ENCODE results near the gene STK24. TPM values are rescaled to one million over a fixed set of nuclear protein-coding genes. Genes with fewer than 3 reads are reported as not detected.

STK24 gene
- total RNA-seq, 1 donor from 2014 or later = 19.8 TPM

DNA sequence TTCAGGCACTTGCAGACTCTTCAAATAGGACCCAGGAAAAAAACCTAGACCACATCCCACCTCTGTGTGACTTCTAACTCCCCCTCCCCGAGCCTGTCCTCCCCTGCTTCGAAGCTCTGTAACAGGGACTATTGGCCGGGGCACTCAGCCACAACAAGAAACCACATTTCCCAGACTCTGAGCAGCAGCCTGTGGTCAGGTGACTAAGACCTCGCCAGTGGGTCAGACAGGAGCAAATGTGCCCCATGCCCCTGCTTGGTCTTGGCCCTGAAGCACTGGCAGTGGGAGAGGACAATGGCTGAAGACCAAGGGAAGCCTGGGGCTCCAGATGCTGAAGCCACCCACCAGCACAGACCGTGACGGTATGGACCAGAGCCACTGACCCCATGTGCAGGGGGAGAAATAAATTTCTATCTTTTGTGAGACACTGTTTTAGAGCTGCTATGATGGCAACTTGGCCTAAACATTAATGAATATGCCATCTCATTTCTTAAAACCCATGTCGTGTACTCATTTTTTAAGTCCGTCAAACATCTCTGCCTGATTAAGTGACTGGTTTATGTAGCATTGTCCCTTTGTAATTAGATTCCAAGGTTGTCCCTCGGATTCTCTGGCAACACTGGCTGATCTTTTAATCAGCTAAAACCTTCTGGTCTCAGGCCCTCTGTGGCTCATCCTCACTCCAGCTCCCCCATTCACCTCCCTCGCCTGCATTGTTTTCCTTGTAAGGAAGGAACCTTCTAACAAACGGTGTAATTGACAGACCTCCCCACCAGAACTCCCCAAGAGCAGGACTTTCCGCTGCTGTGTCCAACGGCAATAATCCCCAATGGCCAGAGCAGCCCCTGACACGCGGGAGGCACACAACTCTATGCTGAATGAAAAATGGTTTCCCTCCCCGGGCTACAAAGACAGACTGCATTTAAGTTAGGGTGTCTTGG is 98.4 kb downstream of the STK24 start:
- Histone ChIP-seq H3K27ac (ENCODE audit: low read depth, low read length) (no peak overlapping the region), H3K9me3 (ENCODE audit: control insufficient read depth in 3 of 3, low read length in 3 of 3) (no peaks in the 10 kb centered on the region), H3K36me3 (ENCODE audit: control insufficient read depth in 3 of 3, insufficient read depth in 3 of 3, low read length in 3 of 3) (peaks cover 3 to 9% (median 7%) of the 10 kb centered on the region in 3 donors), H3K27me3 (ENCODE audit: control insufficient read depth in 3 of 3, insufficient read depth in 3 of 3, low read length in 3 of 3) (no peaks in the 10 kb centered on the region), H3K9ac (ENCODE audit: low read depth in 1 of 3, low read length in 3 of 3) (no peak overlapping the region), H3K4me1 (ENCODE audit: control insufficient read depth in 3 of 3, insufficient read depth in 3 of 3, low read length in 3 of 3) (peaks cover 41 to 56% (median 53%) of the 10 kb centered on the region in 3 donors), H3K4me3 (ENCODE audit: low read length in 3 of 3) (no peak overlapping the region)

DNA sequence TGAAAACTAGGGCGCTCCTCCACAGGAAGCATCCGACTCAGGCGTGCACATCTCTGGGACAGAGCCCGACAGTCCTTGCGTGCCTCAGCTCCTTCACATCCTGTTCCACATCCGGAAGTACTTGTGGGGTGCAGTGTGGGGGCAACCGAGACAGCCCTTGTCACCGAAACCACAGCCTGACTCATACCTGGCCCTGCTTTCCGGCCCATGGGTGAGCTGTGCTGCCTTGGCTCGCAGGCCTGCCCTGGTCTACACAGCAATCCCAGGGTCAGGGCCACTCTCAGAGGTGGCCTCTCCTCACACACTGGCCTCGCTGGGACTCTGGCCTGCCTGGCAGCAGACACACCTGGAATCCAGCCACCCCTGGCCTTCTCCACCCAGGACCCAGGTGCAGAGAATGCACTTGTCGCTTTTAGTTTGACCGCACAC is 100.4 kb downstream of the STK24 start:
- H3K36me3 ChIP-seq (ENCODE audit: control insufficient read depth in 3 of 3, insufficient read depth in 3 of 3, low read length in 3 of 3) = peaks cover 8 to 17% (median 15%) of the 10 kb centered on the region in 3 donors
- peak overlapping the region in 1 of 3 donors; percentile 33 for H3K9ac ChIP-seq (ENCODE audit: low read depth in 1 of 3, low read length in 3 of 3)
- peaks cover 23 to 41% (median 34%) of the 10 kb centered on the region in 3 donors for H3K4me1 ChIP-seq (ENCODE audit: control insufficient read depth in 3 of 3, insufficient read depth in 3 of 3, low read length in 3 of 3)
- H3K4me3 ChIP-seq (ENCODE audit: low read length in 3 of 3) = no peak overlapping the region
- H3K27ac ChIP-seq (ENCODE audit: low read depth, low read length) = no peak overlapping the region
- no peaks in the 10 kb centered on the region for H3K27me3 ChIP-seq (ENCODE audit: control insufficient read depth in 3 of 3, insufficient read depth in 3 of 3, low read length in 3 of 3)
- no peaks in the 10 kb centered on the region for H3K9me3 ChIP-seq (ENCODE audit: control insufficient read depth in 3 of 3, low read length in 3 of 3)

DNA sequence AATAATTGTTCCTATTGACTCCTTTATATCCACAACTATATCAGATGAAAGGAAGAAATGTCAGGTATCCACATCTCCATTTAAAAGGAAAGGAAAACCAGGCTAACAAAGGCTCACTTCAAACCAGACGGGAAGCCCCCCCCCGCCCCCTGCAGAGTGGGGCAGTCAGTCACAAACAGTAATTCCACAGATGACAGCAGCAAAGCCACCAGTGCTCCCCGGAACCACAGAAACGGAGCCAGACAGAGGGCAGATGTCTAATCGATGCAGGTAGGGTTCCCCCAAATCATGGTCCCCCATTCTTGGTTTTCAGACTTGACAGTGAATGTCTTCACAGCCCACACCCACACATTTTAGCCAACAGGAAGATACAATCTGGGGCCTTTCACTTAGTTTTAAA is 100.8 kb downstream of the STK24 start:
- H3K9ac ChIP-seq (ENCODE audit: low read depth in 1 of 3, low read length in 3 of 3) = peak overlapping the region in 1 of 3 donors; percentile 33
- H3K36me3 ChIP-seq (ENCODE audit: control insufficient read depth in 3 of 3, insufficient read depth in 3 of 3, low read length in 3 of 3) = peaks cover 8 to 22% (median 15%) of the 10 kb centered on the region in 3 donors
- H3K4me1 ChIP-seq (ENCODE audit: control insufficient read depth in 3 of 3, insufficient read depth in 3 of 3, low read length in 3 of 3) = peaks cover 19 to 37% (median 30%) of the 10 kb centered on the region in 3 donors
- H3K4me3 ChIP-seq (ENCODE audit: low read length in 3 of 3) = no peak overlapping the region
- H3K27ac ChIP-seq (ENCODE audit: low read depth, low read length) = no peak overlapping the region
- no peaks in the 10 kb centered on the region for H3K27me3 ChIP-seq (ENCODE audit: control insufficient read depth in 3 of 3, insufficient read depth in 3 of 3, low read length in 3 of 3)
- H3K9me3 ChIP-seq (ENCODE audit: control insufficient read depth in 3 of 3, low read length in 3 of 3) = no peaks in the 10 kb centered on the region

DNA sequence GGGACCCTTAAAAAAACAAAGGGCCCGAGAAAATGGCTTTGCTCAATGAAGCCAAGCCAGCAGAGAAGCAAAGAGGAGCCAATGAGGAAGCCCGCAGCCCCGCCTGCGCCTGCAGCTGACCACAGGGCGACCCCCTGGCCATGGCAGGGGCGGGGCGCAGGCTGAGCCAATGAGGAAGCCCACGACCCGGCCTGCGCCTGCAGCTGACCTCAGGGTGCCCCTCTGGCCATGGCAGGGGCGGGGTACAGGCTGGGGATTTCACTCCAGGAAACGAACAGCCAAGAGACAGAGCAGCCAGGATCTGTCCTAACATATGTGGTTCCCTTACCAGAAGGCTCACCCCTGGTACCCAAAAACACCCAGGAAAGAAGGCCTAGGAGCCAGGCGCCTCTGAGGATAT is 101.4 kb downstream of the STK24 start:
- Histone ChIP-seq H3K9ac (ENCODE audit: low read depth in 1 of 3, low read length in 3 of 3) (no peak overlapping the region), H3K27me3 (ENCODE audit: control insufficient read depth in 3 of 3, insufficient read depth in 3 of 3, low read length in 3 of 3) (no peaks in the 10 kb centered on the region), H3K4me1 (ENCODE audit: control insufficient read depth in 3 of 3, insufficient read depth in 3 of 3, low read length in 3 of 3) (peaks cover 14 to 32% (median 25%) of the 10 kb centered on the region in 3 donors), H3K27ac (ENCODE audit: low read depth, low read length) (no peak overlapping the region), H3K36me3 (ENCODE audit: control insufficient read depth in 3 of 3, insufficient read depth in 3 of 3, low read length in 3 of 3) (peaks cover 8 to 25% (median 15%) of the 10 kb centered on the region in 3 donors), H3K4me3 (ENCODE audit: low read length in 3 of 3) (no peak overlapping the region), H3K9me3 (ENCODE audit: control insufficient read depth in 3 of 3, low read length in 3 of 3) (no peaks in the 10 kb centered on the region)

DNA sequence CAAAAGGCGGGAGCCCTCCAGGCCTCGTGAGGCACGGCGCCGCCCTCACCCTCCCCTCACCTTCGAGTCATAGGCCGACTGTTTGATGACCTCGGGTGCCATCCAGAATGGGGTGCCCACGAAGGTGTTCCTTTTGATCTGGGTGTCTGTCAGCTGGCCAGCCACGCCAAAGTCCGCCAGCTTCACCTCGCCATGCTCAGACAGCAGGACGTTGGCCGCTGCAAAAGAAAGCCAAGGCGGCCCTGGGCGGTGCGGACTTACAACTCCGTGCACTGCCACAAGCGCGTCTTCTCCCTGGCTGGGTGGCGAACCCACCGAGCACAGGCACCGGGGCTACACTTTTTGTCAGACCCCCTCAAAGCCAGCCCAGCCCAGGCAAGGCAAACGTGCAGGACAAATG is 102.1 kb downstream of the STK24 start:
- Histone ChIP-seq H3K27ac (ENCODE audit: low read depth, low read length) (no peak overlapping the region), H3K9me3 (ENCODE audit: control insufficient read depth in 3 of 3, low read length in 3 of 3) (no peaks in the 10 kb centered on the region), H3K36me3 (ENCODE audit: control insufficient read depth in 3 of 3, insufficient read depth in 3 of 3, low read length in 3 of 3) (peaks cover 8 to 25% (median 15%) of the 10 kb centered on the region in 3 donors), H3K4me1 (ENCODE audit: control insufficient read depth in 3 of 3, insufficient read depth in 3 of 3, low read length in 3 of 3) (peaks cover 14 to 31% (median 23%) of the 10 kb centered on the region in 3 donors), H3K9ac (ENCODE audit: low read depth in 1 of 3, low read length in 3 of 3) (no peak overlapping the region), H3K27me3 (ENCODE audit: control insufficient read depth in 3 of 3, insufficient read depth in 3 of 3, low read length in 3 of 3) (no peaks in the 10 kb centered on the region), H3K4me3 (ENCODE audit: low read length in 3 of 3) (no peak overlapping the region)

DNA sequence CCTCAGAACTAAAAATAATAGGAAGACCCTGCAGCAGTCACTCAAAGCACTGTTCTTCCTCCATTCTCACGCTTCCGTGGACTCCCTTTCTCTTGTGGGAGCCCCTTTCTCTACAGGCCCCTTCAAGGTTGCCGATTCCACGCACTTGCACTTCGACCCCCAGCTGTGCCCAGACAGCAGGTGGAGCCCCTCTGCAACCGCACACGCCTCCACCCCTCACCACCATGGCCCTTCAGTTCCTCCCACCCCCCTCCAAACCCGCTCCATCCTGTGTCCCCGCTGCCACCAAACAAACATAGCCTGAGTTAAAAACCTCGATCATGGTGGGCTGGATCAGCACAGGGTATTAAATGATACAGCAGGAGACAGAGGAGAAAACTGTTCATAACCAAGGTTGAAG is 102.6 kb downstream of the STK24 start:
- Histone ChIP-seq H3K36me3 (ENCODE audit: control insufficient read depth in 3 of 3, insufficient read depth in 3 of 3, low read length in 3 of 3) (peaks cover 8 to 25% (median 15%) of the 10 kb centered on the region in 3 donors), H3K4me3 (ENCODE audit: low read length in 3 of 3) (no peak overlapping the region), H3K9me3 (ENCODE audit: control insufficient read depth in 3 of 3, low read length in 3 of 3) (no peaks in the 10 kb centered on the region), H3K27me3 (ENCODE audit: control insufficient read depth in 3 of 3, insufficient read depth in 3 of 3, low read length in 3 of 3) (no peaks in the 10 kb centered on the region), H3K4me1 (ENCODE audit: control insufficient read depth in 3 of 3, insufficient read depth in 3 of 3, low read length in 3 of 3) (peaks cover 14 to 26% (median 23%) of the 10 kb centered on the region in 3 donors), H3K27ac (ENCODE audit: low read depth, low read length) (no peak overlapping the region), H3K9ac (ENCODE audit: low read depth in 1 of 3, low read length in 3 of 3) (no peak overlapping the region)

DNA sequence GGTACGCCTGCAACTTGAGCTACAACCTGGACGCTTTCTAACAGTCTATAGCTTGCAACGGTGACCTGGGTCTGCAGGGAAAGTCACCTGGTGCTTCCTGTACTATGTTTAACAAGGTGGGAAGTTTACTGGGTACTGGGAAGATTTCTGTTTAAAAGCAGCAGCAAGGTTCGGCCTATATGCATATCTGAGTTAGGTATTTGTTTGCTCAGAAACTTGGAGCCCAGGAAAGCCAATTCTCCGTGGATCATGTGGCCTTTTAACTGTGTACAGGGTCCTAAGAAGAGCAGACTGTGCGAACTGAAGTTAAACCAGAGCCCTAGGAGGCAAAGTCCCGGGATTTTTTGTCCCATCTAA is 103.1 kb downstream of the STK24 start:
- H3K4me1 ChIP-seq (ENCODE audit: control insufficient read depth in 3 of 3, insufficient read depth in 3 of 3, low read length in 3 of 3) = peaks cover 16 to 26% (median 21%) of the 10 kb centered on the region in 3 donors
- H3K36me3 ChIP-seq (ENCODE audit: control insufficient read depth in 3 of 3, insufficient read depth in 3 of 3, low read length in 3 of 3) = peaks cover 8 to 26% (median 15%) of the 10 kb centered on the region in 3 donors

DNA sequence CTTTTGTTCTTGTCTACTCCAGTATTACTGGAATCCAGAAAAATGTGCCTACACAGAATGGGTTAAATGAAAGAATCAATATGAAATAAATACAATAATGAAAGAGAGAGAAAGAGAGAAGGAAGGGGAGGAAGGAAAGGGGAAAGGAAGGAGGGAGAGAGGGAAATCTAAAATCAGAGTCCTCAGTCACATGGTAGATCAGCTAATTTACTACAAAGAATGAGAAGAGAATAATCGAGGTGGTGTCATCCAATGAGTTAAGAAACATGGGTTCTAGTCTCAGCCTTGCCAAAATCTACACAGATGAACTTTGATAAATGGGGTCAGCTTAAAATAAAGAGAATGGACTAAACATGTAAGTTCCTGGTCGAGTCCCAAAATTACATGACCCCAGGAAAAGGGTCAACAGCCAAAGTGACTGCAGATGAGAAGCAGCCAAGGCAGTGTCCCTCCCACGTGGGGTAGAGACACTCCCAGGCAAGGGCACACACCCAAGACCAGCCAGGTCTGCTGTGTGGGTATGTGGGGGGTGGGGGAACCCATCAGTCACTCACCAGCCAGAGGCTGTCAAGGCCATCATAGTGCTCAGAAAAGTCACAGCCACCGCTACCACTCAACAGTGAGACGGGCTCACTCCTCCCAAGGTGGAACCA is 103.6 kb downstream of the STK24 start:
- no peak overlapping the region for H3K27ac ChIP-seq (ENCODE audit: low read depth, low read length)
- H3K9ac ChIP-seq (ENCODE audit: low read depth in 1 of 3, low read length in 3 of 3) = no peak overlapping the region
- peaks cover 8 to 27% (median 15%) of the 10 kb centered on the region in 3 donors for H3K36me3 ChIP-seq (ENCODE audit: control insufficient read depth in 3 of 3, insufficient read depth in 3 of 3, low read length in 3 of 3)

More for the DNA sequence above, 103.1 kb downstream of the STK24 start:
- H3K27ac ChIP-seq (ENCODE audit: low read depth, low read length) = no peak overlapping the region
- H3K9ac ChIP-seq (ENCODE audit: low read depth in 1 of 3, low read length in 3 of 3) = no peak overlapping the region
- H3K9me3 ChIP-seq (ENCODE audit: control insufficient read depth in 3 of 3, low read length in 3 of 3) = no peaks in the 10 kb centered on the region
- H3K27me3 ChIP-seq (ENCODE audit: control insufficient read depth in 3 of 3, insufficient read depth in 3 of 3, low read length in 3 of 3) = no peaks in the 10 kb centered on the region
- H3K4me3 ChIP-seq (ENCODE audit: low read length in 3 of 3) = no peak overlapping the region

DNA sequence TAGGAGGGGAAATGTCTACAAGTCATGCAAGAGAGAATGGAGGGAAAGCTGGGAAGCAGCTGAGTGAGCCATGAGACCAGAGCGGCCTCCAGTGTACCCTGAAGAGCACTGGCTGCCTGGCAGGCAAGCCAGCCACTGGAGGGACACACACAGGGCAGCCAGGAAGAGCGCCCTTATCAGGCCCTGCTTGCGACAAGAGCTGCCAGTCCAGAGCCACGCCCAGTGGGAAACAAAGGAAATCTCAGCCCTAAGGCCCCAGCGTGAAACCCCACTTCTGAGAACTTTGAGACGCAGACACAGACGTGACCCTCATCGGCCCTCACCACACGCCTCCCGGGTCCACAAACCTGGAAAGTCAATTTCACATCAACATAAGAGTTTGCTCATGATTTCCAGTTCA is 105.0 kb downstream of the STK24 start:
- Histone ChIP-seq H3K4me1 (ENCODE audit: control insufficient read depth in 3 of 3, insufficient read depth in 3 of 3, low read length in 3 of 3) (peaks cover 20 to 31% (median 22%) of the 10 kb centered on the region in 3 donors), H3K4me3 (ENCODE audit: low read length in 3 of 3) (no peak overlapping the region), H3K9ac (ENCODE audit: low read depth in 1 of 3, low read length in 3 of 3) (no peak overlapping the region), H3K27me3 (ENCODE audit: control insufficient read depth in 3 of 3, insufficient read depth in 3 of 3, low read length in 3 of 3) (no peaks in the 10 kb centered on the region), H3K36me3 (ENCODE audit: control insufficient read depth in 3 of 3, insufficient read depth in 3 of 3, low read length in 3 of 3) (peaks cover 8 to 31% (median 15%) of the 10 kb centered on the region in 3 donors), H3K9me3 (ENCODE audit: control insufficient read depth in 3 of 3, low read length in 3 of 3) (no peaks in the 10 kb centered on the region), H3K27ac (ENCODE audit: low read depth, low read length) (no peak overlapping the region)

More for the DNA sequence above, 103.6 kb downstream of the STK24 start:
- no peaks in the 10 kb centered on the region for H3K9me3 ChIP-seq (ENCODE audit: control insufficient read depth in 3 of 3, low read length in 3 of 3)
- no peak overlapping the region for H3K4me3 ChIP-seq (ENCODE audit: low read length in 3 of 3)
- peaks cover 19 to 26% (median 22%) of the 10 kb centered on the region in 3 donors for H3K4me1 ChIP-seq (ENCODE audit: control insufficient read depth in 3 of 3, insufficient read depth in 3 of 3, low read length in 3 of 3)
- H3K27me3 ChIP-seq (ENCODE audit: control insufficient read depth in 3 of 3, insufficient read depth in 3 of 3, low read length in 3 of 3) = no peaks in the 10 kb centered on the region

DNA sequence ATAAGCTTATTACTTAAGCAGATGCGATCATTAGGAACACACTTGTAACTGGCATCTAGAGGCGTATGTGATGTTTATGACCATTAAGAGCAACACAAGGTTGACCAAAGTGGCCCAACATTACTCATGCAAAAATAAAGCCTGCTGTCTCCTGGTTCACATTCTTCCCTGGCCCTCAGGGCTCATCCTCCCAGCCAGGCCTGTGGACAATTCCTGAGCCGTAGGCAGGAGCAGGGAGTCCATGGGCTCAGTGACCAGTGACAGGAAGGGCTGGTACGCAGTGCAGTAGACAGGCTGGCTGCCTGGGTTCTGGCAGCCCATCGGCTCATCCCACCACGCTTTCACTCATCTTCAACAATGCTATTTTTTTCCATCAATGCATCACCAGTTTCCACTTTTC is 106.0 kb downstream of the STK24 start:
- Histone ChIP-seq H3K4me3 (ENCODE audit: low read length in 3 of 3) (no peak overlapping the region), H3K9me3 (ENCODE audit: control insufficient read depth in 3 of 3, low read length in 3 of 3) (no peaks in the 10 kb centered on the region), H3K4me1 (ENCODE audit: control insufficient read depth in 3 of 3, insufficient read depth in 3 of 3, low read length in 3 of 3) (peaks cover 11 to 23% (median 17%) of the 10 kb centered on the region in 3 donors), H3K27me3 (ENCODE audit: control insufficient read depth in 3 of 3, insufficient read depth in 3 of 3, low read length in 3 of 3) (no peaks in the 10 kb centered on the region), H3K36me3 (ENCODE audit: control insufficient read depth in 3 of 3, insufficient read depth in 3 of 3, low read length in 3 of 3) (peaks cover 8 to 31% (median 15%) of the 10 kb centered on the region in 3 donors), H3K9ac (ENCODE audit: low read depth in 1 of 3, low read length in 3 of 3) (no peak overlapping the region), H3K27ac (ENCODE audit: low read depth, low read length) (no peak overlapping the region)
